ENCODE measurements around the gene SEPTIN12. TPM values are rescaled to one million over a fixed set of nuclear protein-coding genes. Genes with fewer than 3 reads are reported as not detected.

The SEPTIN12 gene
- total RNA-seq, 4 donors from 2014 or later, result not detected

DNA sequence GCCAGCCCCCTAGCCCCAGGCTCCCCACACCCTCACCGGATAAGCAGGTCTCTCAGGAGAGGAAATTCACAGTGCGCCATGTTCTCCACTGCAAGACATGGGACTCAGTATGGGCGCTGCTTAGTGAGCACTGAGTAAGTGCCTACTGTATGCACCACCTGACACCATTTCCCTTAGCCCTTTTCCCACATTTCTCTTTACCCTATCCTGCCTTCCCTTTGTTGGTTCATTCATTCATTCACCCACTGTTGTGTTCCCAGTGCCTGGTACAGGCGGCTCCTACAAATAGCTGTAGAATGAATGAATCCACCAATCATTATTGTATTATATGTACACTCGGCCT is 10.1 kb downstream of the SEPTIN12 start:
- no peaks in the 10 kb centered on the region for H3K27me3 ChIP-seq
- no peak overlapping the region for H3K4me3 ChIP-seq
- H3K36me3 ChIP-seq, result no peaks in the 10 kb centered on the region
- no peak overlapping the region for H3K27ac ChIP-seq
- H3K9me3 ChIP-seq, result no peaks in the 10 kb centered on the region
- TF ChIP-seq POLR2AphosphoS5 (IDR thresholded peaks at IDR 0.05), result no peak
- no peak for TF ChIP-seq POLR2A (IDR thresholded peaks at IDR 0.05)
- TF ChIP-seq, protein P1, sequence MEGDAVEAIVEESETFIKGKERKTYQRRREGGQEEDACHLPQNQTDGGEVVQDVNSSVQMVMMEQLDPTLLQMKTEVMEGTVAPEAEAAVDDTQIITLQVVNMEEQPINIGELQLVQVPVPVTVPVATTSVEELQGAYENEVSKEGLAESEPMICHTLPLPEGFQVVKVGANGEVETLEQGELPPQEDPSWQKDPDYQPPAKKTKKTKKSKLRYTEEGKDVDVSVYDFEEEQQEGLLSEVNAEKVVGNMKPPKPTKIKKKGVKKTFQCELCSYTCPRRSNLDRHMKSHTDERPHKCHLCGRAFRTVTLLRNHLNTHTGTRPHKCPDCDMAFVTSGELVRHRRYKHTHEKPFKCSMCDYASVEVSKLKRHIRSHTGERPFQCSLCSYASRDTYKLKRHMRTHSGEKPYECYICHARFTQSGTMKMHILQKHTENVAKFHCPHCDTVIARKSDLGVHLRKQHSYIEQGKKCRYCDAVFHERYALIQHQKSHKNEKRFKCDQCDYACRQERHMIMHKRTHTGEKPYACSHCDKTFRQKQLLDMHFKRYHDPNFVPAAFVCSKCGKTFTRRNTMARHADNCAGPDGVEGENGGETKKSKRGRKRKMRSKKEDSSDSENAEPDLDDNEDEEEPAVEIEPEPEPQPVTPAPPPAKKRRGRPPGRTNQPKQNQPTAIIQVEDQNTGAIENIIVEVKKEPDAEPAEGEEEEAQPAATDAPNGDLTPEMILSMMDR (IDR thresholded peaks at IDR 0.05), result no peak
- no peak for TF ChIP-seq EP300 (IDR thresholded peaks at IDR 0.05)
- 83 to 87% methylated on average over 2 to 5 of the region's 5 CpGs for WGBS, 2 donors (ENCODE audit: low coverage in 1 of 2)
- no peak for ATAC-seq
- no peaks in the 10 kb centered on the region for H3K4me1 ChIP-seq

DNA sequence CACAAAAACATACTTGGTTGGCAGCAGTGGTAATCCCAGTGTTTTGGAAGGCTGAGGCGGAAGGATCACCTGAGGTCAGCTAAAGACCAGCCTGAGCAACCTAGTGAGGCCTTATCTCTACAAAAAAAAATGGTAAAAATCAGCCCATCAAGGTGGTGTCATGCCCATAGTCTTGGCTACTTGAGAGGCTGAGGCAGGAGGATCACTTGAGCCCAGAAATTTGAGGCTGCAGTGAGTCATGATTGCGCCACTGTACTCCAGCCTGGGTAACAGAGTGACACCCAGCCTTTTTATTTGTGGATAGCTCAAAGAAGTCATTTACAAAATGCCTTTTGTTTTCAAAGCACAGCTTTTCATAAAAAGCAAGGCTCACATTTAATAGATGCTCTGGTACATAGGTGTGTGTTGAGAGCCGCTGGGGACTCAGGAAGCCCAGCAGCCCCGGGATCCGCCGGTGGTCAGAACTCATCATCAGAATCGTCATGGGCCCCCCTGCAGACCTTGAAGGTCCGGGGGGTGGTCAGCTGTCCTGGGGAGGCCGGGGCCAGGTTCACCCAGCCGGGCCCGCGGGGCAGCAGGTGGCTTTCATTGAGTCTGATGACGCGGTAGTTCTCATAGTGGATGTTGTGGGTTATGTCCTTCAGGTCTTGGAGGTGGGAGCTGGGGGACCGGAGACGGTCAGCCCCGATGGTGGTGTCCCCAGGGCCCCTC is 10.7 kb downstream of the SEPTIN12 start:
- WGBS, 2 donors (ENCODE audit: low coverage in 1 of 2), result 86% methylated on average over 5 of the region's 17 CpGs; no CpG with 5 or more reads in 1 of the 2 donors
- ATAC-seq, result no peak
- H3K36me3 ChIP-seq, result no peaks in the 10 kb centered on the region
- H3K9me3 ChIP-seq, result no peaks in the 10 kb centered on the region
- H3K27me3 ChIP-seq, result no peaks in the 10 kb centered on the region
- H3K4me1 ChIP-seq, result no peaks in the 10 kb centered on the region
- H3K27ac ChIP-seq, result no peak overlapping the region
- TF ChIP-seq POLR2A (IDR thresholded peaks at IDR 0.05) (no peak), POLR2AphosphoS5 (IDR thresholded peaks at IDR 0.05) (no peak), EP300 (IDR thresholded peaks at IDR 0.05) (no peak)
- TF ChIP-seq, protein P1 (IDR thresholded peaks at IDR 0.05), result no peak
- H3K4me3 ChIP-seq, result no peak overlapping the region

DNA sequence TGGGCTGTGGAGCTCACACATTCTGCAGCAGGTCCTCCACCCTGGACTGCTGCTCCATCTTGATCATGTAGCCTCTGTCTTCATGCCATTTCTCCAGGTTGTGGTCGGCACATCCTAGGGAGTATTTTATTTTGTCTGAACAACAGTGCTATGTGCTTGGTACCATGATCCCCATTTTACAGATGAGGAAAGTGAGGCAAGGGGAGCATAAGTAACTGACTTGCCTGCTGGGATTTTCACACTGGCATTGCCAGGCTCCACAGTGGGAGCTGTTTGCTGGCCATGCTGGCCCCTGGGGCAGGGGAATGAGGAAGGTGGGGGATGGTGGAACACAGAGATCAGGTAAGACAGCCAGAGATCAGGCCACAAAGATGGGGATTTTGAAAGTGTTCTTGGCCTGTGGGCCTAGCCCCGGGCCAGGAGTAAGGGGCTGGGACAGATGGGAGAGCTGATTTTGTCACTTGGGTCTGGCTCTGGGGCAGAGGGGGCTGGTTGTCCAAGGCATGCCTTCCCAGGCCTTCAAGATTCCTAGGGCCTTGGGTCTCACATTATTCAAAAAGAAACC is 11.9 kb downstream of the SEPTIN12 start:
- no peaks in the 10 kb centered on the region for H3K27me3 ChIP-seq
- TF ChIP-seq, protein P1 (IDR thresholded peaks at IDR 0.05), result no peak
- TF ChIP-seq EP300 (IDR thresholded peaks at IDR 0.05) (no peak), POLR2AphosphoS5 (IDR thresholded peaks at IDR 0.05) (no peak), POLR2A (IDR thresholded peaks at IDR 0.05) (no peak)
- ATAC-seq, result no peak
- H3K4me1 ChIP-seq, result no peaks in the 10 kb centered on the region
- no peak overlapping the region for H3K27ac ChIP-seq
- WGBS, 2 donors (ENCODE audit: low coverage in 1 of 2), result 100% methylated on average over 1 of the region's 2 CpGs; no CpG with 5 or more reads in 1 of the 2 donors
- no peaks in the 10 kb centered on the region for H3K9me3 ChIP-seq
- no peak overlapping the region for H3K4me3 ChIP-seq
- no peaks in the 10 kb centered on the region for H3K36me3 ChIP-seq

DNA sequence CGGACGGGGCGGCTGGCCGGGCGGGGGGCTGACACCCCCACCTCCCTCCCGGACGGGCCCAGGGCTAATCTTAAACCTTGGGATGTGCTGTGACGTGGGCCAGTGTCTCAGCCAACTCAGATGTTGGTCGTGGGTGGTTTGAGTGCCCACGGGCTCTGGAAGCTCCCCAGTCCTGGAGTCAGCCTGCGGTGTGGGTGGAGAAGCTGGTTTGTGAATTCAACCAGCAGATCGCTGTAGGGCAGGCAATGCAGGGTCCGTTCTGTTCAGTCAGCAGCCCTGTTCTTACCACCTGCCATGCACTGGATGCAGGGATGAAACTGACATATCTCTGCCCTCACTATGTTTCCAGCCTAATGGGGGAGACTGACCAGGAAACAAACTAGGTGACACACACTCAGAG is 13.1 kb downstream of the SEPTIN12 start:
- H3K4me1 ChIP-seq, result no peaks in the 10 kb centered on the region
- H3K27ac ChIP-seq, result no peak overlapping the region
- H3K4me3 ChIP-seq, result no peak overlapping the region
- WGBS, 2 donors (ENCODE audit: low coverage in 1 of 2), result 69% methylated on average over 3 of the region's 13 CpGs; no CpG with 5 or more reads in 1 of the 2 donors
- no peaks in the 10 kb centered on the region for H3K27me3 ChIP-seq
- no peaks in the 10 kb centered on the region for H3K9me3 ChIP-seq
- H3K36me3 ChIP-seq, result no peaks in the 10 kb centered on the region
- TF ChIP-seq EP300 (IDR thresholded peaks at IDR 0.05), result no peak
- no peak for TF ChIP-seq POLR2AphosphoS5 (IDR thresholded peaks at IDR 0.05)
- TF ChIP-seq, protein P1 (IDR thresholded peaks at IDR 0.05), result no peak
- no peak for TF ChIP-seq POLR2A (IDR thresholded peaks at IDR 0.05)
- no peak for ATAC-seq

DNA sequence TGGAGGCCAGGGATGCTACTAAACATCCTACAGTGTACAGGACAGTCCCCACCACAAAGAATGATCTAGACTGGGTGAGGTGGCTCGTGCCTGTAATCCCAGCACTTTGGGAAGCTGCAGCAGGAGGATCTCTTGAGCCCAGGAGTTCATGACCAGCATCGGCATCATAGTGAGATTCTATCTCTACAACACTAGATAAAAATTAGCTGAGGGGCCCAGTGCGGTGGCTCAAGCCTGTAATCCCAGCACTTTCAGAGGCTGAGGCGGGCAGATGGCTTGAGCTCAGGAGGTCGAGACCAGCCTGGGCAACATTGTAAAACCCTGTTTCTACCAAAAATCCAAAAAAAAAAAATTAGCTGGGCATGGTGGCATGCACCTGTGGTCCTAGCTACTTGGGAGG is 15.8 kb downstream of the SEPTIN12 start:
- H3K9me3 ChIP-seq, result no peaks in the 10 kb centered on the region
- no peak overlapping the region for H3K27ac ChIP-seq
- ATAC-seq, result no peak
- no peaks in the 10 kb centered on the region for H3K27me3 ChIP-seq
- H3K4me1 ChIP-seq, result peaks cover 0 to 18% (median 6%) of the 10 kb centered on the region in 3 donors
- H3K36me3 ChIP-seq, result no peaks in the 10 kb centered on the region
- H3K4me3 ChIP-seq, result no peak overlapping the region
- TF ChIP-seq, protein P1 (IDR thresholded peaks at IDR 0.05), result no peak
- TF ChIP-seq POLR2A (IDR thresholded peaks at IDR 0.05), result no peak
- TF ChIP-seq POLR2AphosphoS5 (IDR thresholded peaks at IDR 0.05), result no peak
- TF ChIP-seq EP300 (IDR thresholded peaks at IDR 0.05), result no peak
- WGBS, 2 donors (ENCODE audit: low coverage in 1 of 2), result 70 to 75% methylated on average over 2 to 3 of the region's 5 CpGs
